Retinal pigment epithelial cell (primary cell): ENCODE results near the gene MXI1.

Experiments
- DNase-seq: peaks from one replicate; pipeline ENCODE4 v3.0.0-alpha.2; 2010; ENCODE audit warnings: low read depth
- H3K4me3 ChIP-seq: 2 replicates; pipeline ENCODE4 v1.5.1; 2011; ENCODE audit warnings: mild to moderate bottlenecking, low read length, control low read depth, moderate library complexity
- CTCF ChIP-seq: conservative IDR thresholded peaks from 2 replicates; pipeline ENCODE4 v1.5.1; 2011; ENCODE audit warnings: low read depth, low read length, control low read depth, inconsistent platforms

Gene MXI1

DNA sequence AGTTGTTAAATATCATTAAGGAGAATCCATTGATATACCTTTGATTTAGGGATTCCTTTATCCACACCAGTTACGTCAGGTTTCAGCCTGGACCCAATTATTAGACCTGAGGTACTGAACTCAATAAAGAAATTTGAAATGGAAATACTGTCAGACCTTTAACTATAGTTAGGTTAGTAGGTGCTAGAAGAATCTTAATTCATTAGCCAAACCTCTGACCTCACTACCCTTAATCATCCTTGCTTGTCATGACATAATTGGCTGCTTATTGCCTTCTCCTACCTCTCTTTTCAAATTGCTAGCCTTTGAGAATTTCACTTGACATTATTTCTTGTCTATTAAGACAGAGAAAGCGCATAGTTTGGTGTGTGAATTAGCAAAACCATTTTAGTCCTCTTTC is 70.2 kb downstream of the MXI1 start:
- DNase-seq, result no peak
- TF ChIP-seq CTCF, result no peak
- no peak overlapping the region for H3K4me3 ChIP-seq

GRCh38 chr10:110278562-110279406 is 71.4 kb downstream of the MXI1 start:
- no peak for DNase-seq
- no peak for TF ChIP-seq CTCF
- H3K4me3 ChIP-seq, result no peak overlapping the region

DNA sequence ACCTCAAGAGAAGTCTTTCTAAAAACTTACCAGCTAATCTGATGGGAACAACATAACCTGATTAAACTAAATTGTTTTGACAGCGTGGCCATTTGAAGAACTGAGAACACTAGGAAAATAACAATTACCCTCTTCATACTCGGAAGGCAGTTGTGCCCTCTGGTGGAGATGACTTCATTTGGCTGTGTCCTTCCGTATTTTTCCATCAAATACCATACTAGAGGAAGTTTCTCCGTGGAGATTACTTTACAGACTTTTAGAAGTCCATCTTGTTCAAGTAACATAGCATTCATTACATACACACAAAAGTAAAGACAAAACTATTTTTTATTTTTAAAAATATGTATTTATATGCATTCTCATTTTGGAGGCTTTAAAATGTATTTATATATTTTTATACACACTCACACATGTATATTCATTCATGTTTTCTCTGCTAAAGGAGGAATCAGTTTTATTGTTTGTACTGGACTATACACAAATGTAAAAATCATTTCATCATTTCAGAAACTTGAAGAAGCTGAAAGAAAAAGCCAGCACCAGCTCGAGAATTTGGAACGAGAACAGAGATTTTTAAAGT is 72.1 kb downstream of the MXI1 start:
- no peak overlapping the region for H3K4me3 ChIP-seq
- DNase-seq, result peak; percentile 31
- peak; percentile 82 for TF ChIP-seq CTCF

- DNase-seq, result no peak
- no peak overlapping the region for H3K4me3 ChIP-seq
- TF ChIP-seq CTCF, result no peak
These were observed 76.9 kb downstream of the MXI1 start for GRCh38 chr10:110284262-110284661.

DNA sequence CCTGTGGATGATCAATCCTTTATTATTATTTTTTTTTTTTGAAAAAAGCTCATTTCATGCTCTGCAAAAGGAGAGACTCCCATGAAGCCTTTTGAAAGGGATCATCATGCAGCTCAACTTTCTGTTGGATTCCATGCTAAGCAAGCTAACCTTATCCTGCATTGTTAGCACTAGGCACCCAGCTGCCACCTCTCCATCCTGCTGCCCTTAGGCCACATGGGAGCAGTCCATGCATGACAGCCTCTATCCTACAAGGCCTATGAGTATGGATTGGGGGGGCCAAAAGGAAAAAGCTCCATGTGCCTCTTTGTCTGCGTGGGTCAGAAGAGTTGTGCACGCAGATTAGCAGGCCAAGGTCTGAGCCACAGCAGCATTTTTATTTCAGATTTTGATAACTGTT is 78.1 kb downstream of the MXI1 start:
- TF ChIP-seq CTCF, result no peak
- DNase-seq, result no peak
- no peak overlapping the region for H3K4me3 ChIP-seq

GRCh38 chr10:110286841-110287240 is 79.4 kb downstream of the MXI1 start:
- H3K4me3 ChIP-seq, result no peak overlapping the region
- no peak for DNase-seq
- TF ChIP-seq CTCF, result no peak

DNA sequence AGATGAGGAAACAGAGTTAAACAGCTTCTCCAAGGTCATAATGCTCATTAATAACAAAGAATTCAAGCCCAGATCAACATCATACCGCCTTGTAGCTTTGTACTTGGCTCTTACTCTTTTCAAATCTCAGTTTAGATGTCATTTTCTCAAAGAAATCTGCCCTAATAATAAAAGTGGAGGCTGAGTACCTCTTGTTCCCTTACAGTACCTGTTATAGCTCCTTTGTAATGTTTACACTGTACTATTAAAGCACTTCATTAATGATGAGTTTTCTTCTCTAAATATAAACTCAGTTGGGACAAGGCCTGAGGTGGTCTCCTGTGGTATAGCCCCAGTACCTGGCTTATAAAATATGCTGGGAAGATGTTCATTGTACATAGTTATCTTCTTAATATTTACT is 89.6 kb downstream of the MXI1 start:
- no peak for DNase-seq
- no peak for TF ChIP-seq CTCF

More for the DNA sequence above, 89.6 kb downstream of the MXI1 start:
- H3K4me3 ChIP-seq, result no peak overlapping the region
